T-helper 17 cell (primary cell): Measurements from ENCODE around the gene DDX28. TPM values are rescaled to one million over a fixed set of nuclear protein-coding genes. Genes with fewer than 3 reads are reported as not detected.
"Not testable (repeated sequence)": the region's sequence is repeated elsewhere in the genome, so short reads cannot be mapped to it uniquely, and the experiment has no call there.

Experiments
- ATAC-seq: fragments of 150-1000 bp; cut with Tn5 transposase; 2 replicates; pipeline ENCODE4 v1.10.0; 2021; ENCODE audit warnings: mild to moderate bottlenecking, moderate library complexity
- DNase-seq, 3 donors: peaks; one replicate each; pipeline versions ENCODE4 v3.0.0 to v3.0.0-alpha.2; 2020 to 2021
- H3K9me3 ChIP-seq: one replicate; pipeline ENCODE4 v1.7.0; 2013; ENCODE audit warnings: low read length, mild to moderate bottlenecking; ENCODE audit not compliant: control insufficient read depth, poor library complexity, severe bottlenecking
- H3K27ac Mint-ChIP-seq: one replicate; pipeline ENCODE4 v1.8.0; 2022; ENCODE audit warnings: mild to moderate bottlenecking, moderate library complexity, mixed read lengths
- H3K27me3 Mint-ChIP-seq: one replicate; pipeline ENCODE4 v1.8.0; 2022; ENCODE audit warnings: mixed read lengths
- H3K36me3 Mint-ChIP-seq: one replicate; pipeline ENCODE4 v1.8.0; 2022; ENCODE audit warnings: low read depth, mixed read lengths
- H3K4me1 Mint-ChIP-seq: one replicate; pipeline ENCODE4 v1.8.0; 2022; ENCODE audit warnings: mild to moderate bottlenecking, mixed read lengths
- H3K4me3 Mint-ChIP-seq: one replicate; pipeline ENCODE4 v1.8.0; 2022; ENCODE audit warnings: mild to moderate bottlenecking, moderate library complexity, mixed read lengths
- total RNA-seq, 4 donors: library from RNA in 2 of 4; stranded (reverse) in 2 of 4; gene quantifications; one replicate each; pipeline ENCODE4 v1.2.3 and lab custom pipeline; 2022 to 2026

DDX28 gene
- total RNA-seq, 2 donors from 2014 or later = 13.2 to 14.8 TPM

GRCh38 chr16:68061396-68061795, 38.4 kb upstream of the DDX28 start:
- Mint-ChIP-seq H3K4me1 (peaks cover 36% of the 10 kb centered on the region), H3K27me3 (no peaks in the 10 kb centered on the region)

DNA sequence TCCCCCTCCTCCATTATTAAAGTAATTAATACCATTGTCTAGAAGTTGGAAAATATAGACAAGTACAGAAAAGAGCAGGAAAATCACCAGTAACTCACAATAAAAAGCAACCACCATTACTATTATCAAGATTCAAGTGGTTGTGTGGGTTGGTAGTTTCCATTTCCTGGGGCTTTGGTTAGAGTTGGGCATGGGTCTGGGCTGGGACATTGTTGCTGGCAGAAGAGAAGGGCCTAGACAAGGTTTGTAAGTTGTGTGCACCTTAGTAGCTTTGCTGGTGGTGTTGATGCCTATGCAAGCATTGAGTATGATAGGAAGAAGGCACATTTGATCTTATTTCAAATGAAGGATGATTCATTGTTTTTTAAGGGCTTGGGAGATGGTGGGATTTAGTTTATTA, 36.8 kb upstream of the DDX28 start:
- Mint-ChIP-seq H3K27me3 (no peaks in the 10 kb centered on the region), H3K4me1 (peaks cover 29% of the 10 kb centered on the region), H3K4me3 (no peak overlapping the region), H3K27ac (peak overlapping the region; percentile 49), H3K36me3 (peaks cover 4% of the 10 kb centered on the region)
- H3K9me3 ChIP-seq = no peaks in the 10 kb centered on the region
- no peak for DNase-seq
- no peak for ATAC-seq

More at GRCh38 chr16:68061396-68061795, 38.4 kb upstream of the DDX28 start:
- H3K9me3 ChIP-seq = no peaks in the 10 kb centered on the region
- Mint-ChIP-seq H3K27ac (peak overlapping the region; percentile 60), H3K36me3 (no peaks in the 10 kb centered on the region), H3K4me3 (no peak overlapping the region)
- DNase-seq (no peak), ATAC-seq (no peak)

DNA sequence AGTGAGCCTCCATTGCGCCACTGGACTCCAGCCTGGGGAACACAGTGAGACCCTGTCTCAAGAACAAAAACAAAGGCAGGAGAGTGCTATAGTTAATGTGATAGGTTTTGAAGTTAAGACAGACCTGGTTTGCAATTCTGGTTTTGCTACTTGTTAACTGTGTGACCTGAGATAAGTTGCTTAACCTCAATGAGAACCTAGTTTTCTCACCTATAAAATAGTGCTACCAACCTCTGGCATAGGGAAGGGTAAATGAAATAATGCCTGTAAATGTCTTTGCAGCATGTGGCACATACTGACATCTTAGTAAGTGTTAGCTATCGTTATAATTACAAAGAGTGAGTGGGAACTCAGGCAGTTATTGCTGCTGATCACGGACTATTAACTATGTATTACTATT, 32.4 kb upstream of the DDX28 start:
- ATAC-seq = no peak
- H3K36me3 Mint-ChIP-seq = peaks cover 7% of the 10 kb centered on the region
- H3K27ac Mint-ChIP-seq = no peak overlapping the region
- H3K27me3 Mint-ChIP-seq = no peaks in the 10 kb centered on the region
- no peaks in the 10 kb centered on the region for H3K9me3 ChIP-seq
- H3K4me1 Mint-ChIP-seq = peaks cover 9% of the 10 kb centered on the region
- DNase-seq = no peak
- H3K4me3 Mint-ChIP-seq = peak overlapping the region; percentile 9

- no peaks in the 10 kb centered on the region for H3K9me3 ChIP-seq
- Mint-ChIP-seq H3K27me3 (no peaks in the 10 kb centered on the region), H3K27ac (no peak overlapping the region), H3K4me1 (peaks cover 6% of the 10 kb centered on the region), H3K36me3 (peaks cover 3% of the 10 kb centered on the region), H3K4me3 (no peak overlapping the region)
- no peak for ATAC-seq
- DNase-seq = no peak
Measured at GRCh38 chr16:68049449-68049848, 26.4 kb upstream of the DDX28 start.

- Mint-ChIP-seq H3K27ac (peak overlapping the region; percentile 68), H3K27me3 (no peaks in the 10 kb centered on the region), H3K4me3 (no peak overlapping the region), H3K4me1 (peaks cover 6% of the 10 kb centered on the region), H3K36me3 (peaks cover 3% of the 10 kb centered on the region)
- H3K9me3 ChIP-seq = no peaks in the 10 kb centered on the region
- ATAC-seq (no peak), DNase-seq (no peak)
Measured at GRCh38 chr16:68047987-68048386, 25.0 kb upstream of the DDX28 start.

- Mint-ChIP-seq H3K4me3 (no peak overlapping the region), H3K4me1 (peaks cover 6% of the 10 kb centered on the region), H3K36me3 (peaks cover 3% of the 10 kb centered on the region), H3K27me3 (no peaks in the 10 kb centered on the region), H3K27ac (no peak overlapping the region)
- H3K9me3 ChIP-seq = no peaks in the 10 kb centered on the region
- DNase-seq (no peak), ATAC-seq (no peak)
Measured at GRCh38 chr16:68046106-68046505, 23.1 kb upstream of the DDX28 start.

DNA sequence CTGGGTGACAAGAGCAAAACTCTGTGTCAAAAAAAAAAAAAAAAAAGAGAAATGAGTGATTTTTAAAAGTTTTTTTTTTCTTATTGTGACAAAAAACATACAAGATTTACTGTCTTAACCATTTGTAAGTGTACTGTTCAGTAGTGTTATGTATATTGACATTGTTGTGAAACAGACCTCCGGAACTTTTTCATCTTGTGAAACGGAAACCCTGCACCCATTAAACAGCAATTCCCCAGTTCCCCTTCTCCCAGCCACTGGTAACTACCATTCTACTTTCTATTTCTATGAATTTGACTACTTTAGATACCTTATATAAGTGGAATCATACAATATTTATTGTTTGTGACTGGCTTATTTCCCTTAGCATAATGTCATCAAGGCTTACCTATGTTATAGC, 18.8 kb upstream of the DDX28 start:
- H3K9me3 ChIP-seq = no peaks in the 10 kb centered on the region
- no peak overlapping the region for H3K27ac Mint-ChIP-seq
- no peak for ATAC-seq
- H3K36me3 Mint-ChIP-seq = peaks cover 2% of the 10 kb centered on the region
- DNase-seq = no peak
- H3K4me3 Mint-ChIP-seq = no peak overlapping the region
- peaks cover 12% of the 10 kb centered on the region for H3K4me1 Mint-ChIP-seq
- H3K27me3 Mint-ChIP-seq = no peaks in the 10 kb centered on the region

DNA sequence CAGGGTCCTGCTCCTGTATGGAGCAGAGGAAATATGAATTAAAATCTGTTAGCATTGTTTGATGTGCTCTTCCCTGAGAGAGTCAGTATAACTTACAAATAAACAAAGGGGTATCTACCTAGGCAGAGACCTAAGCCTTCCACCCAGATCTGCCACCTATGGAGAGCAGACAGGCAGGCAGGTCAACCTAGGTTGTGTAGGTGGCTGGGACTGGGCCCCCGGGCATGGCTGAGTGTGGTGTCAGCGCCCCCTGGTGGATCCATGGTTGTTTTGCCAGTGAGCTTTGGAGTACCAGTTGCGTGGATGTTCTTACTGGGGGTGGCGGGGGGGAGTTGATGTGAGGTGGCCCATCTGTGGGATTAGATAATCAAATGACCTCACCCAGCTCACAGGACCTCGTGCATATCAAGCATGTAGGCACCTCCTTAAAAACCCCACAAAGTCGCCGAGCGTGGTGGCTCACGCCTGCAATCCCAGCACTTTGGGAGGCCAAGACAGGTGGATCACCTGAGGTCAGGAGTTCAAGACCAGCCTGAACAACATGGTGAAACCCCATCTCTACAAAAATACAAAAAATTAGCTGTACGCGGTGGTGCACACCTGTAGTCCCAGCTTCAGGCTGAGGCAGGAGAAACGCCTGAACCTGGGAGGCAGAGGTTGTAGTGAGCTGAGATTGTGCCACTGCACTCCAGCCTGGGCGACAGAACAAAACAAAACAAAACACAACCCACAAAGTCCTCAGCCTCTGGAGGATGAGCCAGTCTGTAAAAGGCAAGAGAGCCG, 17.7 kb upstream of the DDX28 start:
- H3K27ac Mint-ChIP-seq = no peak overlapping the region
- peaks cover 2% of the 10 kb centered on the region for H3K36me3 Mint-ChIP-seq
- no peak overlapping the region for H3K4me3 Mint-ChIP-seq
- no peaks in the 10 kb centered on the region for H3K27me3 Mint-ChIP-seq
- DNase-seq (peak; percentile 76 to 89 (median 76)), ATAC-seq (peak; percentile 99)
- no peaks in the 10 kb centered on the region for H3K9me3 ChIP-seq
- H3K4me1 Mint-ChIP-seq = peaks cover 12% of the 10 kb centered on the region

DNA sequence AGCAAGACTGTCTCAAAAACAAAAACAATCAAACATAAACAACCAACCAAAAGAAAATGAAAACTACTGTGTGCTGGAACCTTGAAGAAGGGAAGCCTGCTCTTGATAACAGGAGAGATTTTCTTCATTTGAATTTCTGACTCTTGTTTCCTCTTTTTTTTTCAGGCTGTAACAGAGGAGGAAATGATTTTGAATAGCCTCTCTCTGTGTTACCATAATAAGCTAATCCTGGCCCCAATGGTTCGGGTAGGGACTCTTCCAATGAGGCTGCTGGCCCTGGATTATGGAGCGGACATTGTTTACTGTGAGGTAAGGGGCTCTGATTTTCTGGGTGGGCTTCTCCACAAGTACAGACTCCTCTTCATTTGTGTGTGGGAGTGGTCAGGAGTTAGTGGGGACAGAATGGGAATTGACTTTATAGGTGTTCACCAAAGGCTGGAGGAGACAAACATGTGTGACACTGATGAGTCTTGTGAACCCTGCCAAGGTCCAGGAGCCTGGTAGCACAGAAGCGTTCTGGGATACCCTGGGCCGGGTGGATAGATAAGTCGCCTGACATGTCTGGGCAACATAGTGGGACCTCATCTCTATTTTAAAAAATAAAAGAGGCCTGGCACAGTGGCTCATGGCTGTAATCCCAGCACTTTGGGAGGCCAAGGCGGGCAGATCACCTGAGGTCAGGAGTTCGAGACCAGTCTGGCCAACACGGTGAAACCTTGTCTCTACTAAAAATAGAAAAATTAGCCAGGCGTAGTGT, 15.0 kb upstream of the DDX28 start:
- Mint-ChIP-seq H3K27me3 (no peaks in the 10 kb centered on the region), H3K27ac (no peak overlapping the region)

GRCh38 chr16:68035227-68035626, 12.2 kb upstream of the DDX28 start:
- H3K4me1 Mint-ChIP-seq = peaks cover 12% of the 10 kb centered on the region
- DNase-seq (no peak), ATAC-seq (no peak)
- H3K36me3 Mint-ChIP-seq = peaks cover 5% of the 10 kb centered on the region
- H3K27ac Mint-ChIP-seq = no peak overlapping the region
- no peaks in the 10 kb centered on the region for H3K27me3 Mint-ChIP-seq
- no peak overlapping the region for H3K4me3 Mint-ChIP-seq
- H3K9me3 ChIP-seq = no peaks in the 10 kb centered on the region

More for the DNA sequence above, 15.0 kb upstream of the DDX28 start:
- Mint-ChIP-seq H3K4me3 (no peak overlapping the region), H3K4me1 (peaks cover 14% of the 10 kb centered on the region), H3K36me3 (peaks cover 2% of the 10 kb centered on the region)
- DNase-seq (no peak), ATAC-seq (no peak)
- no peaks in the 10 kb centered on the region for H3K9me3 ChIP-seq

GRCh38 chr16:68033101-68033500, 10.1 kb upstream of the DDX28 start:
- no peak overlapping the region for H3K4me3 Mint-ChIP-seq
- H3K27me3 Mint-ChIP-seq = no peaks in the 10 kb centered on the region
- H3K36me3 Mint-ChIP-seq = peaks cover 2% of the 10 kb centered on the region
- peaks cover 7% of the 10 kb centered on the region for H3K4me1 Mint-ChIP-seq
- peak overlapping the region; percentile 75 for H3K27ac Mint-ChIP-seq
- H3K9me3 ChIP-seq = no peaks in the 10 kb centered on the region
- ATAC-seq (no peak), DNase-seq (no peak)

DNA sequence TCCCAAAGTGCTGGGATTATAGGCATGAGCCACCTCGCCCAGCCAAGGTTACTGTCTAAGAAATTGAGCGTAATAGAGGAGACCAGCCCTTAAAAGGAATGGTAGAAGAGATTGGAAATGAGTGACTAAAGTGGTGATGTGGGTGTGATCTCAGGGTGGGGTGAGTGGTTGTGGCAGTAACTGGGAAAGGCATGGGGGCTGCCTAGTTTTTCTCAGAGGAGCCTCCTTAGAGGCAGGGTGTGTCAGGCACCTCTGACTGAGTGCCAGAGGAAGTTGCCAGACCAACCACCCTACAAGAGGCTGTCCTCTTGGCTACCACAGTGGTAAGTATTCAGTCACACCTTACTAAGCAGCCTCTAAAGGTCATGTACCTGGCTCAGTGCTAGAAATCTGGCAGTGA, 8.9 kb upstream of the DDX28 start:
- ATAC-seq (no peak), DNase-seq (no peak)
- peaks cover 7% of the 10 kb centered on the region for H3K36me3 Mint-ChIP-seq
- no peaks in the 10 kb centered on the region for H3K27me3 Mint-ChIP-seq
- H3K4me3 Mint-ChIP-seq = no peak overlapping the region
- H3K27ac Mint-ChIP-seq = peak overlapping the region; percentile 75
- H3K4me1 Mint-ChIP-seq = peaks cover 13% of the 10 kb centered on the region
- H3K9me3 ChIP-seq = no peaks in the 10 kb centered on the region

DNA sequence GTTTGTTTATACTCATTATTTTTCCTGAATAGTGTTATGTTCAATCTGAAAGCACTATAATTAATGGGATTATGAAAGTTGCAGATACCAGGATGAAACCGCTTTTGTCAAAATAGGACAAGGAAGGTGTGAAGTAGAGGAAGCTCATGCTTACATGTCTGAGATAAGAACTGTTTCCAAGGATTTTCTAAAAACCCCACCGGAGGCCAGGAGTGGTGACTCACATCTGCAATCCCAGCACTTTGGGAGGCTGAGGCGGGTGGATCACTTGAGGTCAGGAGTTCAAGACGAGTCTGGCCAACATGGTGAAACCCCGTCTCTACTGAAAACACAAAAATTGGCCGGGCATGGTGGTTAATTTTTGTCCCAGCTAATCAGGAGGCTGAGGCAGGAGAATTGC, 7.1 kb upstream of the DDX28 start:
- not testable (repeated sequence) for H3K36me3 Mint-ChIP-seq, H3K4me1 Mint-ChIP-seq, ATAC-seq, H3K4me3 Mint-ChIP-seq, DNase-seq, H3K9me3 ChIP-seq, H3K27me3 Mint-ChIP-seq, H3K27ac Mint-ChIP-seq
